HG02973 (cell line): ENCODE results near the gene THRSP.
"Not testable (repeated sequence)": the region's sequence is repeated elsewhere in the genome, so short reads cannot be mapped to it uniquely, and the experiment has no call there.

Experiments
- ATAC-seq: cut with Tn5 transposase; IDR thresholded peaks from one replicate; pipeline ENCODE4 v1.9.1; 2021; ENCODE audit warnings: moderate library complexity; ENCODE audit not compliant: unreplicated experiment

Gene THRSP

DNA sequence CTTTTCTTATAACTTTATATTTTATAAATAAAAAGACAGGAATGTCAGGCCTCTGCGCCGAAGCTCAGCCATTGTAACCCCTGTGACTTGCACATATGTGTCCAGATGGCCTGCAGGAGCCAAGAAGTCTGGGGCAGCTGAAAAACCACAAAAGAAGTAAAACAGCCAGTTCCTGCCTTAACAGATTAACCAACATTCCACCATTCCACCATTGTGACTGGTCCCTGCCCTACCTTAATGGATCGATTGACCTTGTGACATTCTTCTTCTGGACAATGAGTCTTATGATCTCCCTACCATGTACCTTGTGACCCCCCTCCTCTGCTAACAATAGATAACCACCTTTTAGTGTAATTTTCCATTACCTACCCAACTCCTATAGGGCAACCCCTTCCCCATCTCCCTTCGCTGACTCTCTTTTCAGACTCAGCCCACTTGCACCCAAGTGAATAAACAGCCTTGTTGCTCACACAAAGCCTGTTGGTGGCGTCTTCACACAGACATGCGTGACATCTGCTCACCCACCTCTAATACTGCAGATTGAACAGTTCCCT, 22.9 kb downstream of the THRSP start:
- ATAC-seq: not testable (repeated sequence)

DNA sequence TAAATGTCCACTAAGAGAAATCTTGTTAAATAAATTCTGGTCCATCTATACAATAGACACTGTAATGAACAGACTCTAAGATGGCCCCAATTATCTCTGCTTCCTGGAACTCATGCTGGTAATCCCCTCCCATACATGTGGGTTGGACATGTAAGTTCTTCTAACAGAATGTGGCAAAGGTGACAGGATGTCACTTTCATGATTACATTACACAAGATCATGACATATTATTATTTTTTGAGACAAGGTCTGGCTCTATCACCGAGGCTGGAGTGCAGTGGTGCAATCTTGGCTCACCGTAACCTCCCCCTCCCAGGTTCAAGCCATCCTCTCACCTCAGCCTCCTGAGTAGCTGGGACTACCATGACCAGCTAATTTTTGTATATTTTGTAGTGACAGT, 30.6 kb downstream of the THRSP start:
- no peak for ATAC-seq

DNA sequence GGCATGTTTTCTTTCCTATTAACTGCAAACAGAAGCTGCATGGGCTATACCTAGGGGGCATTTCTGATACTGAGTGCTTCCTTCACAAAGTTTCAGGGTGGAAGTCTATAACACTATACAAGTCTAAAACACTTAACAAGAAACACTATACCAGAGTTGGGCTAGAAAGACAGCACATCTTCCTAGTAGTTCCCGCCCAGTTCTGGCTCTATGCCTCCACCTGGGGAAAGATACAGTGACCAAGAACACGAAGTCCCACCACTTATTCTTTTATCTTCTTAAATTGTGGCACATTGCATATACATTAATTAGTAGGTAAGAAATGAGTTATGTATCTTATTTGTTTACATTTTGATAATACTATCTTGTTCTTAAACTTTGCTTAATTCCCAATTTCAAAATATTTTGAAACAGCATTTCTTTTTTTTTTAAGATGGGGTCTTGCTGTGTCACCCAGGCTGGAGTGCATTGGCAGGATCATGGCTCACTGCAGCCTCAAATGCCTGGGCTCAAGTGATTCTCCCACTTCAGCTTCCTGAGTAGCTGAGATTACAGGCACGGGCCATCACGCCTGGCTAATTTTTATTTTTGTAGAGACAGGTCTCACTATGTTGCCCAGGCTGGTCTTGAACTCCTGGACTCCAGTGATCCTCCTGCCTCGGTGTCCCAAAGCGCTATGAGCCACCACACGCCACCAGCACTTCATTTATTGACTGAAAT, 34.2 kb downstream of the THRSP start:
- no peak for ATAC-seq

DNA sequence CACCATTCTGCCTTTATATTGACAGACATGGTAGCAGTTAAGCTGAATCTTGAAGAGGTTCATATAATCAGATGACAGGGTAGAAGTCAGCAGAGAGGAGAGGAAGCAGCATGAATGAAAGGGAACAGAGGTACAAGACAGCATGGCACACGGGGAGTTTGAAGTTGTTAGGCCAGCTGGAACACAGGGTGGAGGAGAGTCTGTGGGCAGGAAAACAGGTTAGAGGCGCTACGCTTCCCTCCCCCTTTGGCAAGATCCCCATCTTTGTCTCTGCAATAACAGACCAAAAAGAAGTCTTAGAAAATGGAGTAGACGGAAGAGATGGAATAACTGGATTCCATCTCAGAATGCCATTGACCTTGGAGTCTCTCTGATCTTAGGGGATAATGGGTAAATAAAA, 36.0 kb downstream of the THRSP start:
- no peak for ATAC-seq

DNA sequence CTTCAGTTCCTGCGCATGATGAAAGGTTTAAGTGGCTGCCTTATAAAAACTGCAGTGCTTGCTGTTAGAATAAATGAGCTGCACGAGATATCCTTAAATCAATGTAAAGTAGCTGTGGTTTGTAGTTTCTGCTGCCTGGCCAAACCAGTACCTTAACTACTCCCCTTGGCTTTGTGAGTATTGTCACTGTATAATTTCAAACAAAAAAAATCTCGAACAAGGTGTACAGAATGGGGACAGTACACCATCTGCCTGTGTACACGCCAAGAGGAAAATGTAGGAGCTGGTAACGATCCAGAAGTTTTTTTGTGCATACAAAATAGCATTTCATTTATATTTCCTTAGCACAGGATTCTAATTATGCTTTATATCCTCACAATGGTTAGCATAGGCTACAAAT, 36.6 kb downstream of the THRSP start:
- no peak for ATAC-seq

DNA sequence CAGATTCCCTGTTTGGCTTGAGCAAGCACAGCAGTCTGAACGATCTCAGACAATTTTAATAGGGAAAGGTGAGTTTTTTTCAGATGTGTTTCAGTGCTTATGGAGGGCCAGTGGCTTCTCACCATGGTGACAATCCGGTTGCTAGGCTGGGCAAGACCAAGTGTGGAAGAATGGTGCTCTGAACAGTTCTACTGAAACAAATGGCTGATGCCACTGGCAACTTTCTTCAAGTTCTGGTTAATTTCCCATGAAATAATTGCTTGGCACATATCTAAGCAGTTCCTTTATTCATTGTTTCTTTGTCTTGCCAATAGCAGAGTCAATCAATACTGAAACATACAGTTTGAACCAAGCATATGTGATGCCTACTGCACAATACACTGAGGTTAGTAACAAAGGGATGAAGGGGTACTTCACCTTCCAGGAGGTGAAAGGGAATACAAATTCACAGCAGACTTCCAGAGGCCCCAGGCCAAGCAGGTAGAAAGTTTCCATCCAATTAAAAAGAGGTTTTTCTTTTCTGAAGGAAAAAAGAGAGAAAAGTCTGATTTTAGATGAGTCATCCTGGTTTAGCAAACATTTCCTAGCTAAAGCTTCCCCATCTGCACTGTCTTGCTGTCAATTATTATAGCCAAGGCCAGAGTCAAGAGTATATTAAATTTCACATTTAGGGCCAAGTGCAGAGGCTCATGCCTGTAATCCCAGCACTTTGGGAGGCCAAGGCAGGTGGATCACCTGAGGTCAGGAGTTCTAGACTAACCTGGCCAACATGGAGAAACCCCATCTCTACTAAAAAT, 37.2 kb downstream of the THRSP start:
- no peak for ATAC-seq

DNA sequence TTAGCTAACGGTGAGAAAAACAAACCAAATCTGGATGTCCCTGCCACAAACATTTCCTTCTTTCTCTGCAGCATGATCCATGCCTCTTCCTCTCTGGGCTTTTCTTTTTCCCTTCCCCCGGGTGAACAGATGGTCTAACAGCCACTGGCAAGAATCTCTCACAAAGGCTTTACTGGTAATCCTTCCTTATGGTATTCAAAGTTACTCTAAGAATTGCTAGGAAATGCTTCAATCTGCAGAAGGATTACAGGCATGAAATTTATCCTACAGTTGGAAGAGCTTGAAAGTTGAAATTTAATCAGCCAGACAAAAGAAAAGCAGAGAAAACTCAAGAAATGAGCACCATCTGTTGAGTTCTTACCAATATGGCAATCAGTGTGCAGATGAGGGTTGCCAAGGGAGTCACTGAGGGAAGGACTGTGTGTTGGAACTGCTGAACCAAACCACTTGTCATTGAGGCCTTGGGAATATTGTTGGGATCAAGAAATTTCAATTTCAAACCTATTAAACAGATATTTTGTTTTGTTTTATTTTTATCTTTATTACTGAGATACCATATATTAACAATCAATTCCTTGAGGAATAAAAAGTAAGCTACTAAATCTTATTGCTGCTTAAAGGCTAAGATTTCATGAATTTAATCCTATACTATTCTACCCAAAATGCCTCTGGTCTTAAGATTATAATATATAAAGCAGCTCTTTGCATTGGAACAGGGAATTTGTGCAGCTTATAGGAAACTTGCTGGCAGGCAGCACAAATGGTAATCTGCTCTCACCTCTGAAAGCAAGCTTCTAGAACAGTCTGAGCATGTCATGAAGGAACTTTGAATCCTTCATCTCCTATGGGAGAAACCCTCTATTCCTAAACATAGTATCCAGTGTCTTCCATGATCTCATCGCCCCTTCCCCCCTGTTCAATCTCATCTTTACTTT, 45.7 kb downstream of the THRSP start:
- no peak for ATAC-seq

DNA sequence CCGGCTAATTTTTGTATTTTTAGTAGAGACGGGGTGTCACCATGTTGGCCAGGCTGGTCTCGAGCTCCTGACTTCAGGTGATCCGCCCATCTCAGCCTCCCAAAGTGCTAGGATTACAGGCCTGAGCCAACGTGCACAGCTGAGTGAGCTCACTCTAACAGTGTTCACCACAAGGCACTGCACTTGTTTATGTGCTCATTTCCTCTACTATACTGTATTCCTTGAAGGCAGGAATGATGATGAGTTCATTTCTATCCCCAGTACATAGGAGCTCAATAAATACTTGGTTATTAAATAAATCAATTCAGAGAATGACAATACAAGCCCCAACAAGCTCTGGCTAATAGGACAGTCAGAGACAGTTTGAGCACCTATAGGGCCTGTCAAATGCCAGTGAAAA, 46.7 kb downstream of the THRSP start:
- ATAC-seq: no peak

DNA sequence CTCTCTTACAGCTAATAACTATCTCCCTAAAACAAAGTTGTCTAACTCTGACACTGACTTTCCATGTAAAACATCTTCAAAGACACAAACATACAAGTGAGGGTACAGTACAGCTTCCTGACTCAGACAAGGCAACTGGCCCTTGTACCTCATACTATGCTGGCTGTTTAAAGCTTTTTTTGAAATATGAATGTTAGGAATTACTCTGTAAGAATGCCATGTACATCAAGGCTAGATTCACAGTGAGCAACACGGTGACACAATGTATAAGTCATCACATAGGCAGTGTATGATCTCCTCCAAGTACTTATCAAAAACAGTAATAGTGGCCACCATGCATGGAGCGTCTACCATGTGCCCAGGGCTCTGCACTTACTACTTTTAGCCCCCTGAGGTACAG, 47.2 kb downstream of the THRSP start:
- no peak for ATAC-seq

DNA sequence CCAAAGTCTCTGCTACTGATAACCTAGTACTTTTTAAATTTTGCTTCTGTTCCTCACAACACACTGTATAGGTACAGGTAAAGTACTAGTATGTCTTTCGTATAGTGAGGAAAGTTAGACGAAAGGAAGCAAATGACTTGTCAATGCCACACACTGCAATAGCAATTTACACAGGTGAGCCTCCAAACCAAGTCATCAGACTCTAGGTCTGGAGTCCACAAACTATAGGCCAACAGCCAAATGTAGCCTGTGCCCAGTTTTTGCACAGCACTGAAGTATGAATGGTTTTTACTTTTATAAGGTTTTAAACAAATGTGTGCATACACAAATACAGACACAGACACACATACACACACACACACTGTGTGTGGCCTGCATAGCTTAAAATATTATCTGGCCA, 47.6 kb downstream of the THRSP start:
- ATAC-seq: no peak

DNA sequence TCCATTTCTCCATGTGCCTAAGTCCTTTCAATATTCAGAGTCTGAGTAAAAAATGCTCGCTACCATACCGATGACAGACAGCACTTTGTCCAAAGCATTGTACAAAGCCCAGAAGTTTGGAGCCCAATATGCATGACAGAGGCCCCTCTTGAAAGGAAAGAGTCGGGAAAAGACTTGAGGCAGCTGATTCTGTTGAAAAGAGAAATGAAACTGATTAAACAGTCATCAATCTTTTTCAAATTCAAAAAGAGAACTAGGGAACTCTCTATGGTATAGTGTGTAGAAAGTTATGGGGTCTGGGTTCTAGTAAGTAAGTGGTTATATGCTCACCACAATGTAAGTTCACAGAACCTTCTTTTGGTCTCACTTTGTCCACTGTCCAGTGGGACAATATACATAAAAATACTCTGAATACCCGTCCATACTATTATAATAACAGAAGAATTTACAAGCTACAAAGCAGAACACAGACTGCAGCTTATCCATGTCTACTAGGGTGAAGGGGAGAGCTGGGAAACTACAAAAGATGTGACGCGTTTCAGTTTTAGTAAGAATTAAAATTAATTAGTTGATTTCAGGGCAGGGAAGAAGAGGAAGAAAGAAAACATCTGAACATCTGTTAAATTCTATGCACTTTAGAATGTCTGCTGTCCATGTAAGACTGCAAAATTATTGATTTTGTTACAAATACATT, 49.1 kb downstream of the THRSP start:
- ATAC-seq: no peak
